Stimulated activated CD4-positive, alpha-beta T cell treated with anti-CD3 and anti-CD28 coated beads, Interleukin-2, amount 100 ng/mL, for 4 hours (primary cell): ENCODE measurements around the gene SRPK1.
"Not testable (repeated sequence)": the region's sequence is repeated elsewhere in the genome, so short reads cannot be mapped to it uniquely, and the experiment has no call there.

Experiments
- DNase-seq: peaks from one replicate; pipeline ENCODE4 v3.0.0-alpha.2; 2020; ENCODE audit warnings: low read depth

SRPK1 gene

DNA sequence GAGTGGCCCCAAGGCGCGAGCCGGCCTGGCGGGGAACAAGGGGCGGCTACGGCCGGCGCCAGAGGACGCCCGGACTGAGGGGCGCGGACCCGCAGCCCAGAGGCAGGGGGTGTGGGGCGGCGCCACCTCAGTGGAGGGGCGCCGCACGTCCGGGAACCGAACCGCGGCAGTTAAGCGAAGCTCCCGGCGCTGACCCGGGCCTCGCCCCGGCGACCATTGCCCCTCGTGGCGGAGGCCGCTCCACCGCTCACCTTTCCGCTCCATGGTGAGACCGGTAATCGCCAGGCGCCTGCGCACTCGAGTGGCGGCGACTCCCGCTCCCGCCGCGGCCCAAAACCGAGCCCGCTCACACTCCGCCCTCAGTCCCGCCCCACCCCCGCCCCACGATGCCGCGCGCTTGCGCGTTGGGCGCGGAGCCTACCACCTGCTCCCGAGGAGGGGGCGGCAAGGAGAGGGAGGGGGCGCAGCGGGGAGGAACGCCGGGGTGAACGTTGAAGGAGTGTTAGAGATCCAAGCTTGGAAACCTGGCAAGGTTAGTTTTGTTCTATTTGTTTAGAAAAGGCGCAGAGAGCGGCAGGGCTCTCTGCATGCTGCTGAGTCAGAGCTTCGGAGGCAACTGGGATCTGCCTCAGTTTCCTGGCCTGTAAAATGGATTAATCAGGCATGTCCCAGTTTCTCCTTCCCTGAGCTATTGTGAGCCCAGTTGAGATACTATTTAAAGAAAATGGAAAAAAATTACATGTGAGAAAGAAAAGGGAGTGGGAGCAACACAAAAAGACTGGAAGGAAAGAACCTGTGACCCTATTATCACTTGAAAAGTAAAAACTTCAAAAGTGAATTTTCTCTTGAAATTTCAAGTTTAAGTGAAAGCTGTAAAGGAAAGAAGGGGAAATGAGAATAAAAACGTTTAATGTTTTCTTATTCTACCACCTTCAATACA, at the start of gene SRPK1:
Gene SRPK1 (minus strand): TSS at position 306 of the 940 bp plus-strand sequence. CDS start 42 bp downstream, at position 264.
- DNase-seq, result peak; percentile 81

GRCh38 chr6:35970181-35970580, 49.3 kb upstream of the SRPK1 start:
- DNase-seq, result no peak

DNA sequence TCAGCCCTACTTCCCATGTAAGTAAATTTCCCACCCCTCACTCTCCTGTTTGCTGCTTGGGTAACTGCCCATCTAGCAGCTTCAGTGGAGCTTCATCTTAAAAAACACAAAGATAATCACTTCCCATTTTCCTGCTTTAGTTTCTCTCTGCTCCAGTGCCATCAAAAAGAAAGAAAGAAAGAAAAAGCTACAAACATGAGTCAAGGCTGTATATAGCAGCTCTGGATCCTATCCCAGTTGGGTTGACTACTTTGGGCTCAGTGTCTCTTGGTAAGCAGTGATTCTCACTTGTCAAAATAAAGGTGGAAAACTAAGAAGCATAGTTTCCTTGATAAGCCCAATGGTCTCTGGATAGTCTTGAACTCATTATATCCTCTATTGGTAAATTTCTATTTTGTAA, 48.7 kb upstream of the SRPK1 start:
- DNase-seq, result no peak

DNA sequence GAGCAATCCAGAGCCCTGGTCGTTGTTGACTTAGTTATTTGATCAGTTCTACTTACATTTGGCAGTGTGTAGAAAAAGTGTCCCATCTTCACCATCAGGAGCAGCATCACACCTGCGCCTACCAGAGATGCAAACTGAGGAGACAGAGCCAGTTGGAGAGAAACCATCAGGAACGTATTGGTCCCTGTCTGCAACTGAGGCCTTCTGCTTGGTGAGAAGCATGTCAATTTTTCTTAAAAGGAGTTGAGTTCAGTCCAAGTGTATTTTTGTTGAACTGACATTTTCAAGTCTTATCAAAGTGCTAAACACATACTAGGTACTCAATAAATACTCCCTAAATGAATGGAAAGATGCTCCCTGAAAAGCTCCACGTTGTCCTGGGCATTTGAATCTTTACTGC, 47.9 kb upstream of the SRPK1 start:
- no peak for DNase-seq

GRCh38 chr6:35967076-35967774, 46.3 kb upstream of the SRPK1 start:
- DNase-seq, result no peak

GRCh38 chr6:35962779-35963560, 42.1 kb upstream of the SRPK1 start:
- no peak for DNase-seq

DNA sequence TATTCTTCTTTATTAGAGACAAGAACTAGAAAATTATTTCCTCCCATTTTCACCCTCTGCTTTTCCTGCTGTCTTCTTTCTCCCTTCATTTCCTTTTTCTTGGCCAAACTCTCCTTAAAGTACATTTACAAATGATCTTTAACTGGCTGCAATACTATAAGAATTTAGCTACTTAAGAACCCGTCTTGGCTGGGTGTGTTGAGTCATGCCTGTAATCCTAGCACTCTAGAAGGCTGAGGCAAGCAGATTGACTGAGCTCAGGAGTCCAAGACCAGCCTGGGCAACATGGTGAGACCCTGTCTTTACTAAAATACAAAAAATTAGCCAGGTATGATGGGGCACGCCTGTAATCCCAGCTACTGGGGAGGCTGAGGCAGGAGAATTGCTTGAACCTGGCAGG, 39.3 kb upstream of the SRPK1 start:
- DNase-seq, result no peak

GRCh38 chr6:35955970-35956369, 35.1 kb upstream of the SRPK1 start:
- DNase-seq, result no peak

- DNase-seq, result no peak
These were observed 34.6 kb upstream of the SRPK1 start for GRCh38 chr6:35955521-35955920.

- no peak for DNase-seq
These were observed 34.2 kb upstream of the SRPK1 start for GRCh38 chr6:35955071-35955470.

- DNase-seq, result no peak
These were observed 33.4 kb upstream of the SRPK1 start for GRCh38 chr6:35954333-35954732.

DNA sequence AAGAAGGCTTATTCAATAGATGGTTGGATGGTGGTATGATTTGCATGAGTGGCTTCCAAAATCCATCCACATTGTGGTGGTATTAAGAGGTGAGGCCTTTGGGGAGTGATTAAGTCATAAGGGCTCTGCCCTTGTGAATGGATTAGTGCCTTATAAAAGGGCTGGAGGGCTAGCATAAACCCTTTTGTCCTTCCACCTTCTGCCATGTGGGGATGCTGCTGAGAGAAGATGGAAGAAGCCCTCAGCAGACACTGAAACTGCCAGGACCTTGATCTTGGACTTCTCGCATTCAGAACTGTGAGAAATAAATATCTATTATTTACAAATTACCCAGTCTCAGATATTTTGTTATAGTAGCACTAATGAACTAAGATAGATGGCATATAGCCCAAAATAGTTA, 27.8 kb upstream of the SRPK1 start:
- DNase-seq, result no peak

- no peak for DNase-seq
These were observed 24.7 kb upstream of the SRPK1 start for GRCh38 chr6:35945650-35946025.

- DNase-seq, result no peak
These were observed 22.5 kb upstream of the SRPK1 start for GRCh38 chr6:35943390-35943789.

DNA sequence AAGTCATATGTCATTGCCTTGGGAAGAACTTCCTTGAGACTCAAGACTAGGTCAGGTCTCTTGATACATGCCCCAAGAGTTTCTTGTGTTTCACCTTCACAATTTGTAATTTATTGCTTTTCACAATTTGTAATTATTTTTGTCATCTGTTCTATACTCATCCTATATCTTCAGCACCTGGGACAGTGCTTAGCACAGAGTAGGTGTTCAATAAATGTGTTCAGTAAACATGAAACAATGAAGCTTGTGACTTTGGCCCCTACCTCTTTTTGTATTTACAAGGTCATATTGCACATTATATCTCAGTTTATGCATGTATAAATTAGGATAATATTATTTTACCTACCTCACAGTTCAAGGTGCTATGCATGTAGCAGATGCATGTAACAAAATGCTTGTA, 21.5 kb upstream of the SRPK1 start:
- no peak for DNase-seq

DNA sequence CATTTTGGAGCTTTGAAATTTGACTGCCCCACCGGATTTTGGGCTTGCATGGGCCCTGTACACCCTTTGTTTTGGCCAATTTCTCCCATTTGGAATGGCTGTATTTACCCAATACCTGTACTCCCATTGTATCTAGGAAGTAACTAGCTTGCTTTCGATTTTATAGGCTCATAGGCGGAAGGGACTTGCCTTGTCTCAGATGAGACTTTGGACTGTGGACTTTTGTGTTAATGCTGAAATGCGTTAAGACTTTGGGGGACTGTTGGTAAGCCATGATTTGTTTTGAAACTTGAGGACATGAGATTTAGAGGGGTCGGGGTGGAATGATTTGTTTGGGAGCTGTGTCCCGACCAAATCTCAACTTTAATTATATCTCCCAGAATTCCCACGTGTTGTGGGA, 20.3 kb upstream of the SRPK1 start:
- DNase-seq, result not testable (repeated sequence)

DNA sequence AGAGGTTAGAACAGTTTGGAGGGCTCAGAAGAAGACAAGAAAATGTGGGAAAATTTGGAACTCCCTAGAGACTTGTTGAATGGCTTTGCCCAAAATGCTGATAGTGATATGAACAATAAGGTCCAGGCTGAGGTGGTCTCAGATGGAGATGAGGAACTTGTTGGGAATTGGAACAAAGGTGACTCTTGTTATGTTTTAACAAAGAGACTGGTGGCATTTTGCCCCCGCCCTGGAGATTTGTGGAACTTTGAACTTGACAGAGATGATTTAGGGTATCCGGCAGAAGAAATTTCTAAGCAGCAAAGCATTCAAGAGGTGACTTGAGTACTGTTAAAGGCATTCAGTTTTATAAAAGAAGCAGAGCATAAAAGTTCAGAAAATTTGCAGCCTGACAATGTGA, 19.1 kb upstream of the SRPK1 start:
- DNase-seq, result not testable (repeated sequence)

DNA sequence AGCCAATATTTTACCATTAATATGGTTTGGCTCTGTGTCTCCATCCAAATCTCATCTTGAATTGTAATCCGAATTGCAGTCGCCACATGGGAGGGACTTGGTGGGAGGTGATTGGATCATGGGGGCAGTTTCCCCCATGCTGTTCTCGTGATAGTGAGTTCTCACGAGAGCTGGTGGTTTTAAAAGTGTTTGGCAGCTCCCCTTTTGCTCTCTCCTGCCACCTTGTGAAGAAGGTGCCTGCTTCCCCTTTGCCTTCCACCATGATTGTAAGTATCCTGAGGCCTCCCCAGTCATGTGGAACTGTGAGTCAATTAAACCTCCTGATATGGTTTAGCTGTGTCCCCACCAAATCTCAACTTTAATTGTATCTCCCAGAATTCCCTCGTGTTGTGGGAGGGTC, 18.4 kb upstream of the SRPK1 start:
- not testable (repeated sequence) for DNase-seq

- no peak for DNase-seq
These were observed 15.9 kb upstream of the SRPK1 start for GRCh38 chr6:35936681-35937359.

DNA sequence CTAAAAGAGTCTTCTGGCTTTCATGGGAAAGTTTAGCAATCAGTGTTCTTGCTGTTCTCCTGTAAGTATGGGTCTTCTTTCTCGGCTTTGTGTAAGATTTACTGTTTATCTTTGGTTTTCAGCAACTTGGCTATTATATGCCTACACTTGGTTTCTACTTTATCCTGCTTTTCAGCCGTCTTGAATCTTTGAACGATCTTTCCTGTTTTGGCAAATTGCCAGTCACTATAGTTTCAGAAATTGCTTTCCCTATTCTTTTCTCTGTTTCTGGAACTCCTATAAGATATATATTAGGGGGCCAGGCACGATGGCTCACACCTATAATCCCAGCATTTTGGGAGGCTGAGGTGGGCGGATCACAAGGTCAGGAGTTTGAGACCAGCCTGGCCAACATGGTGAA, 14.6 kb upstream of the SRPK1 start:
- DNase-seq, result no peak

DNA sequence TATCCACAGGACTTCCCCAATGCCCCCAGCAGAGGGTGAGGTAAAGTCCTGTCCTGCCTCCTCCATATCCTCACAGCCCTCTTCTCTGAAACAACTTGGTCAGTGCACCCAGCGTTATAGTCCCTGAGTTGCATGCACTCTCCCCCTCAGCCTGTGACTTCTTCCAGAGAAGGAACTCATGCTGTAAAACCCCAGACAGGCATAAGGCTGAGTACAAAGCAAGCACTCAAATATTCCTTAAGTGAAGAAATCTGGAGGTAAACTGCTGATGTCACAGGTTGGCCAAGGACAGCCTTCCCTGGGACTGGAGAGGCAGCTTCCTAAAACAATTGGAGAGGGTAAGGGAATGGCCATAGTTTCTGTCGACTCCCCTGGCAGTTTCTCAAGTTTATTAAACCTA, 12.9 kb upstream of the SRPK1 start:
- no peak for DNase-seq

DNA sequence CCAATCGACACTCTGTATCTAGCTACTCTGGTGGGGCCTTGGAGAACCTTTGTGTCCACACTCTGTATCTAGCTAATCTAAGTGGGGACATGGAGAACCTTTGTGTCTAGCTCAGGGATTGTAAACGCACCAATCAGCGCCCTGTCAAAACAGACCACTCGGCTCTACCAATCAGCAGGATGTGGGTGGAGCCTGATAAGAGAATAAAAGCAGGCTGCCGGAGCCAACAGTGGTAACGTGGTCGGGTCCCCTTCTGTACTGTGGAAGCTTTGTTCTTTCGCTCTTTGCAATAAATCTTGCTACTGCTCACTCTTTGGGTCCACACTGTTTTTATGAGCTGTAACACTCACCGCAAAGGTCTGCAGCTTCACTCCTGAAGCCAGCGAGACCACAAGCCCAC, 11.0 kb upstream of the SRPK1 start:
- DNase-seq, result not testable (repeated sequence)
